Suprapubic skin (tissue), 4 donors: Measurements from ENCODE around the gene GSKIP. TPM values are rescaled to one million over a fixed set of nuclear protein-coding genes. Genes with fewer than 3 reads are reported as not detected.

ENCODE experiments used
- DNase-seq, 2 donors: peaks; one replicate each; pipeline ENCODE4 v3.0.0-alpha.2; 2019; ENCODE audit warnings: low spot score in 2 of 2
- H3K27ac ChIP-seq: fragments of 200-600 bp; sonication (generic); one replicate; pipeline ENCODE4 v1.5.1; 2019
- H3K27me3 ChIP-seq: fragments of 200-600 bp; sonication (generic); one replicate; pipeline ENCODE4 v1.5.1; 2019
- H3K36me3 ChIP-seq: fragments of 200-600 bp; sonication (generic); one replicate; pipeline ENCODE4 v1.5.1; 2019
- H3K4me1 ChIP-seq: fragments of 200-600 bp; sonication (generic); one replicate; pipeline ENCODE4 v1.5.1; 2019
- H3K4me3 ChIP-seq: fragments of 200-600 bp; sonication (generic); one replicate; pipeline ENCODE4 v1.5.1; 2019; ENCODE audit warnings: mild to moderate bottlenecking
- H3K9me3 ChIP-seq: fragments of 200-600 bp; sonication (generic); one replicate; pipeline ENCODE4 v1.5.1; 2019
- EP300 ChIP-seq: sonication (generic); formaldehyde crosslinking; IDR thresholded peaks from one replicate; pipeline ENCODE4 v1.6.1; 2017; ENCODE audit warnings: antibody characterized with exemption
- POLR2A ChIP-seq, 2 donors: fragments of 450-650 bp; IDR thresholded peaks; one replicate each; pipeline ENCODE4 v1.6.1; 2017; ENCODE audit warnings: antibody characterized with exemption in 2 of 2, mild to moderate bottlenecking in 2 of 2, moderate library complexity in 2 of 2
- POLR2AphosphoS5 ChIP-seq, 3 donors: sonication (generic); formaldehyde crosslinking; IDR thresholded peaks; one replicate each; pipeline ENCODE4 v1.6.1; 2017; ENCODE audit warnings: antibody characterized with exemption in 3 of 3
- WGBS: methylation state at CpG from one replicate; pipeline ENCODE4 v1.1.5; 2018; 5-methylcytosine and 5-hydroxymethylcytosine counted together
- total RNA-seq, 4 donors: library from RNA; depleted of rRNA; stranded (reverse); fragments of >200 nt; gene quantifications; one replicate each; pipeline ENCODE4 v1.1.0, GENCODE V29; 2016
- TF ChIP-seq, protein P1 (sequence below), 2 donors: fragments of 200-600 bp in 1 of 2; fragments of 450-650 bp in 1 of 2; sonication (generic) in 1 of 2; IDR thresholded peaks; one replicate each; pipeline ENCODE4 v1.5.1; 2016 to 2019; ENCODE audit warnings: antibody characterized with exemption in 2 of 2, mild to moderate bottlenecking in 1 of 2, moderate library complexity in 1 of 2

The GSKIP gene
- total RNA-seq, 4 donors from 2014 or later, result 7.9 to 50.1 (median 24.7) TPM

DNA sequence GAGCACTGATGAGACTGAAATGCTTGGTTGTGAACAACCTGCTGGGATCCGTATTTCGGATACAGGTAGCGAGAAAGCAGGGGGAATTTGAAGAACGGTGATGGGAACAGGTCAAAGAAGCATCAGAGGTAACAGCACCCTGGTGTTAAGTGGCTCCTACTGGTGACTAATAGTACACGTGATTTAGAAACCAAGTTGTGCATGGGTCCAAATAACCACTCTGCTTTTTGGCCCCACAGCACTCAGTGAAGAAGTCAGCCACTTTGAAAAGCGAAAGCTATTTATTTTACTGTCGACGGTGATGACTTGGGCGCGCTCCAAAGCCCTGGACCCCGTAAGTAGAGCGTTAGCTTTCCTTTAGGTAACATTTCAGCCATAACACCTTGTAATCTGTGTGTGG lies 45.3 kb downstream of the GSKIP start:
- Histone ChIP-seq H3K9me3 (no peaks in the 10 kb centered on the region), H3K27ac (no peak overlapping the region), H3K4me3 (no peak overlapping the region), H3K36me3 (no peaks in the 10 kb centered on the region), H3K4me1 (no peaks in the 10 kb centered on the region), H3K27me3 (no peaks in the 10 kb centered on the region)
- TF ChIP-seq POLR2A (IDR thresholded peaks at IDR 0.05) (no peak), EP300 (no peak), POLR2AphosphoS5 (IDR thresholded peaks at IDR 0.05) (no peak)
- TF ChIP-seq, protein P1, sequence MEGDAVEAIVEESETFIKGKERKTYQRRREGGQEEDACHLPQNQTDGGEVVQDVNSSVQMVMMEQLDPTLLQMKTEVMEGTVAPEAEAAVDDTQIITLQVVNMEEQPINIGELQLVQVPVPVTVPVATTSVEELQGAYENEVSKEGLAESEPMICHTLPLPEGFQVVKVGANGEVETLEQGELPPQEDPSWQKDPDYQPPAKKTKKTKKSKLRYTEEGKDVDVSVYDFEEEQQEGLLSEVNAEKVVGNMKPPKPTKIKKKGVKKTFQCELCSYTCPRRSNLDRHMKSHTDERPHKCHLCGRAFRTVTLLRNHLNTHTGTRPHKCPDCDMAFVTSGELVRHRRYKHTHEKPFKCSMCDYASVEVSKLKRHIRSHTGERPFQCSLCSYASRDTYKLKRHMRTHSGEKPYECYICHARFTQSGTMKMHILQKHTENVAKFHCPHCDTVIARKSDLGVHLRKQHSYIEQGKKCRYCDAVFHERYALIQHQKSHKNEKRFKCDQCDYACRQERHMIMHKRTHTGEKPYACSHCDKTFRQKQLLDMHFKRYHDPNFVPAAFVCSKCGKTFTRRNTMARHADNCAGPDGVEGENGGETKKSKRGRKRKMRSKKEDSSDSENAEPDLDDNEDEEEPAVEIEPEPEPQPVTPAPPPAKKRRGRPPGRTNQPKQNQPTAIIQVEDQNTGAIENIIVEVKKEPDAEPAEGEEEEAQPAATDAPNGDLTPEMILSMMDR (IDR thresholded peaks at IDR 0.05), result no peak
- WGBS, result 86% methylated on average over 12 of the region's 12 CpGs
- no peak for DNase-seq

DNA sequence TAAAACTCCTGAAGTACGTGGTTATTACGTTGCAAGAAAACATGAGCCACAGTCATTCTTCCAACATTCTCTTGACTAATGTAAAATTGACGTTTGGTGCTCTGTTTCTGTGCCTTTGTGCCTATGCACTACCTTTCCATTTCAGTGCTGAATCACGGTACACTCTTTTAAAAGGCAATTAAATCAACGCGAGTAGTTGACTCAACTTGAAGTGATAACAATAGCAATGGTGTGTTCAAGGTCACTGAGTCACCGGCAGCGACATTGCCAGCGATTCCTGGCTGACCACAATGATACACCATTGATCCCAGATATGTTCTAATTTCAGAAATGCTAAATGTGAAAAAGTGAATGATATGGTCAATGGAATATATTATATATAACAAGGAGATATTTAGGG lies 46.4 kb downstream of the GSKIP start:
- H3K27ac ChIP-seq, result no peak overlapping the region
- TF ChIP-seq POLR2A (IDR thresholded peaks at IDR 0.05), result no peak
- no peak for TF ChIP-seq POLR2AphosphoS5 (IDR thresholded peaks at IDR 0.05)
- TF ChIP-seq, protein P1 (IDR thresholded peaks at IDR 0.05), result no peak
- TF ChIP-seq EP300, result no peak
- 89% methylated on average over 9 of the region's 9 CpGs for WGBS
- no peaks in the 10 kb centered on the region for H3K9me3 ChIP-seq
- no peak for DNase-seq
- no peaks in the 10 kb centered on the region for H3K27me3 ChIP-seq
- H3K36me3 ChIP-seq, result no peaks in the 10 kb centered on the region
- no peaks in the 10 kb centered on the region for H3K4me1 ChIP-seq
- no peak overlapping the region for H3K4me3 ChIP-seq

DNA sequence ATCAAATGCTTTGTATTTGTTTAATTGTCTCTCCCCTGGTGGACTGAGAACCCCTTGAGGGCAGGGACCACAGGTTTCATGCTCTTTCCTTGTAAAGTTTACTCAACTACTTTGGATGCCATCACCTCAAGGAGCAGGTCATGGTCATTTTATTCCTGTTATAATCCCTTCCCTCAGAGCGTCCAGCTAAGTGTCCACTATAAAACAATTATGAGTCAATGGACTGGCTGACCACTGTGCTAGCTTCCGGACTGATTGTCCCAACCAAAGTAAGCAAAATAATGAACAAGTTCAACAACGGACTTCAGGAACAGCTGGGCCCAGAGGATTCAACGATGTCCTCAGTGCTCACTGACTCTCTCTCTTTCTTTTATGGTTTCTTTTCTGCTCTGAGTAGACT lies 46.8 kb downstream of the GSKIP start:
- no peak for DNase-seq
- TF ChIP-seq POLR2A (IDR thresholded peaks at IDR 0.05), result no peak
- TF ChIP-seq, protein P1 (IDR thresholded peaks at IDR 0.05), result no peak
- no peak for TF ChIP-seq POLR2AphosphoS5 (IDR thresholded peaks at IDR 0.05)
- TF ChIP-seq EP300, result no peak
- H3K27ac ChIP-seq, result no peak overlapping the region
- H3K4me3 ChIP-seq, result no peak overlapping the region
- H3K27me3 ChIP-seq, result no peaks in the 10 kb centered on the region
- H3K9me3 ChIP-seq, result no peaks in the 10 kb centered on the region
- H3K4me1 ChIP-seq, result no peaks in the 10 kb centered on the region
- H3K36me3 ChIP-seq, result no peaks in the 10 kb centered on the region
- WGBS, result 95% methylated on average over 4 of the region's 4 CpGs

DNA sequence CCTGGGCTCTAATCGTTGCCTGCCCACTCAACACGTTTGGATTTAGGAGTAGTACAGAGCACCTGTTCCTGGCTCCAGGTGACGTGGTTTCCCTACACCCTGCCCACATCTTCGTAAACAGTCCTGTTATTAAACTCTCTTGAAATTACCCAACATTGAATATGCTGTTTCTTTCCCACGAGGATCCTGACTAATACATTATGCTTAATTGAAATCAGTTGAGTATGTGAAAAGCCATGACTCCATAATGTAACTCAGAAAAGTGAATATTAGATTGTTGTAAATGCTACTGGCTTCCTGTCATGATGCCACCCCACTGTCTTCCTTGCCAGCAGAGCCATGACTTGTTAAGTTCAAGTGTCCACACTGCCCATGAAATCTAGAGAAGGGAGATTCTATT lies 50.2 kb downstream of the GSKIP start:
- Histone ChIP-seq H3K27ac (no peak overlapping the region), H3K36me3 (no peaks in the 10 kb centered on the region), H3K9me3 (no peaks in the 10 kb centered on the region), H3K4me3 (no peak overlapping the region), H3K27me3 (no peaks in the 10 kb centered on the region), H3K4me1 (no peaks in the 10 kb centered on the region)
- no peak for TF ChIP-seq POLR2A (IDR thresholded peaks at IDR 0.05)
- TF ChIP-seq, protein P1 (IDR thresholded peaks at IDR 0.05), result no peak
- TF ChIP-seq EP300, result no peak
- no peak for TF ChIP-seq POLR2AphosphoS5 (IDR thresholded peaks at IDR 0.05)
- WGBS, result 81% methylated on average over 5 of the region's 5 CpGs
- DNase-seq, result no peak

DNA sequence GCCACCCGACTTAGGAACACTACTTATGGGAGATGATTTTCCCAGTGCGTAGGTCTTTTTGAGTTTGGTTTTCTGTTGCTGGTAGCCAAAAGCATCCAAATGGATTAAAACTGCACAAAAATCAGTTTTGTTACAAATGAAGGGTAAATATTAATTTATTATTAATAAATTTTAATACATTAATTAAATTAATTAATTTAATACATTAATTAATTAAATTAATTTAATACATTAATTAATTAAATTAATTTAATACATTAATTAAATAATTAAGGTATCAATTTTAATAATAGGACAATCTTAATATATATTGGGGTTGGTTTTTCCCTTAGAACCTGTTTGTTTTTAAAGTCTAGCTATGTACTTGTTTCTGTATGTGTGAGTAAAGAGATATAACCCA lies 52.2 kb downstream of the GSKIP start:
- WGBS, result 95% methylated on average over 2 of the region's 2 CpGs
- H3K36me3 ChIP-seq, result no peaks in the 10 kb centered on the region
- TF ChIP-seq EP300, result no peak
- TF ChIP-seq POLR2A (IDR thresholded peaks at IDR 0.05), result no peak
- TF ChIP-seq, protein P1 (IDR thresholded peaks at IDR 0.05), result no peak
- no peak for TF ChIP-seq POLR2AphosphoS5 (IDR thresholded peaks at IDR 0.05)
- H3K9me3 ChIP-seq, result no peaks in the 10 kb centered on the region
- H3K27ac ChIP-seq, result no peak overlapping the region
- DNase-seq, result no peak
- no peaks in the 10 kb centered on the region for H3K27me3 ChIP-seq
- H3K4me3 ChIP-seq, result no peak overlapping the region
- H3K4me1 ChIP-seq, result no peaks in the 10 kb centered on the region
